ENCODE results near the gene LSS. TPM values are rescaled to one million over a fixed set of nuclear protein-coding genes. Genes with fewer than 3 reads are reported as not detected.
"Not testable (repeated sequence)": the region's sequence is repeated elsewhere in the genome, so short reads cannot be mapped to it uniquely, and the experiment has no call there.

The LSS gene
- total and polyA plus RNA-seq, 5 donors: 34.1 to 91.9 (median 77.6) TPM

DNA sequence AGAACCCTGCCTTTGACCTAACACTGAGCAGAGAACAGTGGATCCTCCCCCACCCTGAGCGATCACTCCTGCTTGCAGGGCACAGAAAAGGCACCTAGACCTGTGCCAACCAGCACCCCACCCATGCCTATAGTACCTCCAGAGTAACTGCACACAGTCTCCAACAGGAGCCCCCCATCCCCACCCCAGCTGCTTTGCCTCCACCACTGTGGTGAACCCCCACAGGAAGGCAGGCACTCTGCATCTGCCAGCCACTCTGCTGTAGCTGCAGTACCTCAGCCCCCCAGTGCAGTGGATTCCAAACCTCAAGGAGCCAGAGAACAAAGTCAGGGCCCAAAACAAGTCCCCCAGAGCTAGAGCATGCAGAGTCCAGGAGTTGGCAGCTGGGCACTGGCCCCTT lies 55.0 kb downstream of the LSS start:
- H3K27me3 ChIP-seq (ENCODE audit: control insufficient read depth, insufficient read depth): no peaks in the 10 kb centered on the region
- ATAC-seq (peak in 1 of 2 donors; percentile 18), DNase-seq (peak in 1 of 3 donors; percentile 19)
- H3K9me3 ChIP-seq (ENCODE audit: control insufficient read depth, low read length): no peaks in the 10 kb centered on the region
- no peak overlapping the region for H3K27ac ChIP-seq (ENCODE audit: low read length)
- no peak overlapping the region for H3K4me3 ChIP-seq (ENCODE audit: low read length)
- 95% methylated on average over 1 of the region's 1 CpG for WGBS
- intact Hi-C loops (cut with DNase I): no loop called here
- H3K4me1 ChIP-seq (ENCODE audit: control insufficient read depth, insufficient read depth, low read length): no peaks in the 10 kb centered on the region

DNA sequence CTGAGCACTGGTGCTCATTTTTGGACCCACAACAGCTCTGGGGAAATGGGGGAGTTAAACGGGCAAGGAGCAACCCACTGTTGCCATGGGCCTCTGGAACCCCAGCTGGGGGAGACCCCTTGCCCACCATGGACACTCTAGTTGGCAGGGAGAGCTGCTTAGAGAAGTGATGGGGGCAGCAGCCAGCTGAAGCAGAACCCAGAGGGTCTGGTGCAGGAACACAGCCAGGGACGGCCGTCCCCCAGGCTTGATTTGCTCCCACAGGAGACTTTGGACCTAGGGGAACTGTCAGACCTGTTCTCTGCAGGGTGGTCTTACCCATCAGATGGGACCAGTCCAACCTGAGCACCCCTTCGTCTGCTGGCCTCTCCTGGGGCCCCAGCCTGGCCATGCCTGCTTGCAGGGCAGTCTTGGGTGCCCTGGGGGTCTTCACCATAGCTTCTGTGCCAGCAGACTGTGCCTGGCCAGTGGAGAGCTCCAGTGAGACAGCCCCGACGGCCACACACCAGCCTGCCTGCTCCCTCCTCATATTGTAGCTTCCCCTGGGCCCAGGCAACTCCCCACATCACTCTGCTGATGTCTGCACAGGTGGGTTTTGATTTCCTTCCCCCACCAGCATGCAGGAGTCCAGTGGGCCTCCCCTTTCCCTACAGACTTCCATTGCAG lies 55.6 kb downstream of the LSS start:
- Histone ChIP-seq H3K4me3 (ENCODE audit: low read length) (no peak overlapping the region), H3K9me3 (ENCODE audit: control insufficient read depth, low read length) (no peaks in the 10 kb centered on the region), H3K27me3 (ENCODE audit: control insufficient read depth, insufficient read depth) (no peaks in the 10 kb centered on the region), H3K4me1 (ENCODE audit: control insufficient read depth, insufficient read depth, low read length) (no peaks in the 10 kb centered on the region), H3K27ac (ENCODE audit: low read length) (no peak overlapping the region)
- intact Hi-C loops (cut with DNase I): no loop called here
- peak in 1 of 2 donors; percentile 11 for ATAC-seq
- DNase-seq: peak in 1 of 3 donors; percentile 20
- 90% methylated on average over 6 of the region's 6 CpGs for WGBS

DNA sequence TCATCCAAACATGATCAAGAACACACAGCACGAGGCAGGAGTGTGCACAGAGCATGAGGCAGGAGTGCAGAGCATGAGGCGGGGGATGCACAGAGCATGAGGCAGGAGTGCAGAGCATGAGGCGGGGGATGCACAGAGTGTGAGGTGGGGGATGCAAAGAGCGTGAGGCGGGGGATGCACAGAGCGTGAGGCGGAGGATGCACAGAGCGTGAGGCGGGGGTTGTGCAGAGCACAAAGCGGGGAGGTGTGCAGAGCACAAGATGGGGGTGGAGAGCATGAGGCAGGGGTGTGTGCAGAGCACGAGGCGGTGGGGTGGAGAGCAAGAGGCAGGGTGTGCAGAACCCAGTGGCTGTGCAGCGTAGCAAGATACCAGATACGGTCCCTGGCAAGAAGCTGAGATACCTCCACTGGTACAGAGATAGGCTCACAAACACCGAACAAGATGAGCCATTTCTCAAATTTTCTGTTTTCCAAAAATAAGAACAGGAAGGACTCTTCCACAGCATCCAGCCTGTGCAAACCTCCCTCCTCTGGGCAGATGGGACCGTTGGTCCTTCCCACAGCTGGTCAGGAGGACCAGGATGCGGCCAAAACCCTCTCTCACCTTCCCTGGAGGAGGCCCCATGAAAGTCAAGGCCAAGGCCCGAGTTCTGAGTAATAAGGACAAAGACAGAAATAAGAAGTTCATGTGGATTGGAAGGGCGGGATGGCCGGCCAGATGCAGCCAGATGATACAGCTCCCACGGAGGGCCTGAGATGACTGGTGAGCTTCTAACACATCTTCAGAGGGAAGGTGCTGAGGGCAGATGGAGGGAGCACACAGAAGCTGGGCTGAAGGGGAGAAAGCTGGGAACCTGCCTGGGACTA lies 56.3 kb downstream of the LSS start:
- Histone ChIP-seq H3K27ac (ENCODE audit: low read length) (no peak overlapping the region), H3K27me3 (ENCODE audit: control insufficient read depth, insufficient read depth) (no peaks in the 10 kb centered on the region), H3K9me3 (ENCODE audit: control insufficient read depth, low read length) (no peaks in the 10 kb centered on the region), H3K4me3 (ENCODE audit: low read length) (no peak overlapping the region), H3K4me1 (ENCODE audit: control insufficient read depth, insufficient read depth, low read length) (no peaks in the 10 kb centered on the region)
- DNase-seq: peak in 2 of 3 donors; percentile 5 to 37
- intact Hi-C loops (cut with DNase I): no loop called here
- 87% methylated on average over 21 of the region's 21 CpGs for WGBS
- peak in 1 of 2 donors; percentile 40 for ATAC-seq

DNA sequence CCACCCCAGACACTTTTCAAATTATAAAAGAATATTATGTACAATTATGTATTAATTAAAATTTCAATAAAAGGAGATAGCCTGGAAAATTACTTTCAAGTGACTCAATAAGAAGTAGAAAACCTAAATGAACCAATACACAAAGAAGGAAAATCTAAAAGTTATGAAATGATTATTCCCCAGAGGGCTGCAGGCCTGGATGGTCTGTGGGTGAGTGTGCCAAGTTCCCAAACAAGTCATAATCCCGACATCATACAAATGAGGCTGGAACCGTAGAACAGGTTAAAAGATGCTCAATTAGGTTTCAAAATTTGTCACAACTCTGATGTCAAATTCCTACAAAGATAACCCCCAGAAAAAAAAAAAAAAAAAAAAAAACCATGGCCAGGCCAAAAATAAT lies 57.0 kb downstream of the LSS start:
- no peaks in the 10 kb centered on the region for H3K27me3 ChIP-seq (ENCODE audit: control insufficient read depth, insufficient read depth)
- H3K9me3 ChIP-seq (ENCODE audit: control insufficient read depth, low read length): no peaks in the 10 kb centered on the region
- WGBS: 42% methylated on average over 2 of the region's 2 CpGs
- intact Hi-C loops (cut with DNase I): no loop called here
- ATAC-seq (no peak), DNase-seq (peak in 1 of 3 donors; percentile 3)
- H3K4me1 ChIP-seq (ENCODE audit: control insufficient read depth, insufficient read depth, low read length): no peaks in the 10 kb centered on the region
- H3K4me3 ChIP-seq (ENCODE audit: low read length): no peak overlapping the region
- H3K27ac ChIP-seq (ENCODE audit: low read length): no peak overlapping the region

DNA sequence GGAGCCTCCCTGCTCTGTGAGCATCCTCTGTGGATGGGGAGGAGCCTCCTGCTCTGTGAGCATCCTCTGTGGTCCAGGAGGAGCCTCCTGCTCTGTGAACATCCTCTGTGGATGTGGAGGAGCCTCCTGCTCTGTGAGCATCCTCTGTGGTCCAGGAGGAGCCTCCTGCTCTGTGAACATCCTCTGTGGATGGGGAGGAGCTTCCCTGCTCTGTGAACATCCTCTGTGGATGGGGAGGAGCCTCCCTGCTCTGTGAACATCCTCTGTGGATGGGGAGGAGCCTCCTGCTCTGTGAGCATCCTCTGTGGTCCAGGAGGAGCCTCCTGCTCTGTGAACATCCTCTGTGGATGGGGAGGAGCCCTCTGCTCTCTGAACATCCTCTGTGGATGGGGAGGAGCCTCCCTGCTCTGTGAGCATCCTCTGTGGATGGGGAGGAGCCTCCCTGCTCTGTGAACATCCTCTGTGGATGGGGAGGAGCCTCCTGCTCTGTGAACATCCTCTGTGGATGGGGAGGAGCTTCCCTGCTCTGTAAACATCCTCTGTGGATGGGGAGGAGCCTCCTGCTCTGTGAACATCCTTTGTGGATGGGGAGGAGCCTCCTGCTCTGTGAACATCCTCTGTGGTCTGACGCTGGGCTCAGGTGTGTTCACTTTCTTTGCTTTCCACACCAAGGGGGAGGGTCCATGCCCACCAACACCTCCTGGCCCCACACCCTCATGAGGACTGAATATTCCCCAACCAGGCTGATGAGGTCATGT lies 58.0 kb downstream of the LSS start:
- peak in 1 of 3 donors; percentile 4 for DNase-seq
- H3K27me3 ChIP-seq (ENCODE audit: control insufficient read depth, insufficient read depth); H3K9me3 ChIP-seq (ENCODE audit: control insufficient read depth, low read length); H3K27ac ChIP-seq (ENCODE audit: low read length); H3K4me1 ChIP-seq (ENCODE audit: control insufficient read depth, insufficient read depth, low read length); intact Hi-C loops (cut with DNase I); H3K4me3 ChIP-seq (ENCODE audit: low read length); ATAC-seq: not testable (repeated sequence)
- WGBS: 85% methylated on average over 1 of the region's 1 CpG

DNA sequence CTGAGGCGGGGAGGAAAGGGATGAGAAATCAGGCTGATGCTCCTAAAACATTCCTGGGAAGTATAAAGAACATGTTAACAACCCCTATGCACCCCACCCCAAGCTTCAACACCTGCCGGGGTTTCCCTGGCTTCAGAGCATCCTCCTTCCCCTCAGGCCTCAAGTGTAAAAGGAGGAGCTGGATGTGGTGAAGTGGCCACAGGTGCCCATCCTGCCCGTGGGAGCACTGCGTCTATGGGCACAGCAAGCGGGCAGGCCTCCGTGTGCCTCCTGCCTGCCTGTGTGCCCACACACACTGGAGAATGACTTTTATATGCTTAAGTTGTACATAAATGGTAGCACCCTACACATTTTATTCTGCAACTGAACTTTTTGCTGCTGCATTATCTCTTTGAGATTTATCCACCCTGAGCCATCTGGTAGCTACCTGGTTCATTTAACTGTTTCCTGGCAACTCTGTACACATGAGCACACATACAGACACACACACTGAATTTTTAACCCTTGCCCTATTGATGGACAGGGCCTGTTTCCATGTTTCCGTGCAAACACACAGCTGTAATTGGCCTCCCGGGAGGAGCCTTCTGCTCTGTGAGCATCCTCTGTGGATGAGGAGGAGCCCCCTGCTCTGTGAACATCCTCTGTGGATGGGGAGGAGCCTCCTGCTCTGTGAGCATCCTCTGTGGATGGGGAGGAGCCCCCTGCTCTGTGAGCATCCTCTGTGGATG lies 59.8 kb downstream of the LSS start:
- Histone ChIP-seq H3K27ac (ENCODE audit: low read length) (no peak overlapping the region), H3K4me3 (ENCODE audit: low read length) (no peak overlapping the region), H3K27me3 (ENCODE audit: control insufficient read depth, insufficient read depth) (no peaks in the 10 kb centered on the region), H3K4me1 (ENCODE audit: control insufficient read depth, insufficient read depth, low read length) (no peaks in the 10 kb centered on the region), H3K9me3 (ENCODE audit: control insufficient read depth, low read length) (no peaks in the 10 kb centered on the region)
- ATAC-seq (no peak), DNase-seq (no peak)
- WGBS: 75% methylated on average over 8 of the region's 8 CpGs
- intact Hi-C loops (cut with DNase I): no loop called here

DNA sequence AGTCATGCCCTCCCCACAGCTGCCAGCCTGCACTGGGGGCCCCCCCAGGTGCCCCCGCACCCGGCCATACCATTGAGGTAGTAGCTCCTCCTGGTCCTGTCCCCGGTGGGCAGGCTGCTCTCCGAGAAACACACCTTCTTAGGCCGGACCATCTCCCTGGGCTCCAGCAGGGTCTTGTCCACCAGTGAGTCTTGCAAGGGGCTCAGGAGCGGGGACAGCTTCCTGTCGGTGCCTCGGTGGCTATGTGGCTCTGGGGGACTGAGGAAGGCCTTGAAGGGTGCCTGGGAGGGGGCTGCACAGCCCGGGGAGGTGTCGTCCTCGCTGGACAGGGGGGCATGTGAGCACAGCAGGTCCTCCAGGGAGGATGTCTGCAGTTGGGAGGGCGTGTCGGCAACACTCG lies 60.3 kb downstream of the LSS start:
- Histone ChIP-seq H3K27ac (ENCODE audit: low read length) (no peak overlapping the region), H3K4me3 (ENCODE audit: low read length) (no peak overlapping the region), H3K27me3 (ENCODE audit: control insufficient read depth, insufficient read depth) (no peaks in the 10 kb centered on the region), H3K4me1 (ENCODE audit: control insufficient read depth, insufficient read depth, low read length) (no peaks in the 10 kb centered on the region), H3K9me3 (ENCODE audit: control insufficient read depth, low read length) (no peaks in the 10 kb centered on the region)
- DNase-seq (peak in 2 of 3 donors; percentile 2 to 37), ATAC-seq (peak in 1 of 2 donors; percentile 26)
- 83% methylated on average over 14 of the region's 14 CpGs for WGBS
- intact Hi-C loops (cut with DNase I): no loop called here

DNA sequence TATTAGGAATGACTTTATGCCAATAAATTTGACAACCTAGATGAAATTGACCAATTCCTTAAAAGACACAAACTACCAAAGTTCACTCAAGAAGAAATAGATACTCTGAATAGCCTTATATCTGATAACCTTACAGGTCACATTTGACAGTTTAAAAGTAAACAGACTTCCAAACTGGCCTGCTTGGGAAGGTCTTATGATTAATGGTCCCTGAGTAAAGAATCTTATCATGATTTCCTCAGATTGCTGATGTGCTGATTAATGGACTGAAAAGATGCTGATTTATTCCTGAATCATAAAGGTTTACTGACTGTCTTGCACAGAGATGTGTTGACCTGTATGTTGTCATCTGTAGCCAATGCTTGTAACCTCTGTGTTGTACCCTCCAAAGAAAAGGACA lies 63.5 kb downstream of the LSS start:
- Histone ChIP-seq H3K4me3 (ENCODE audit: low read length) (no peak overlapping the region), H3K27ac (ENCODE audit: low read length) (no peak overlapping the region), H3K9me3 (ENCODE audit: control insufficient read depth, low read length) (no peaks in the 10 kb centered on the region), H3K4me1 (ENCODE audit: control insufficient read depth, insufficient read depth, low read length) (no peaks in the 10 kb centered on the region), H3K27me3 (ENCODE audit: control insufficient read depth, insufficient read depth) (no peaks in the 10 kb centered on the region)
- DNase-seq: no peak
- intact Hi-C loops (cut with DNase I): no loop called here
- ATAC-seq: no peak

DNA sequence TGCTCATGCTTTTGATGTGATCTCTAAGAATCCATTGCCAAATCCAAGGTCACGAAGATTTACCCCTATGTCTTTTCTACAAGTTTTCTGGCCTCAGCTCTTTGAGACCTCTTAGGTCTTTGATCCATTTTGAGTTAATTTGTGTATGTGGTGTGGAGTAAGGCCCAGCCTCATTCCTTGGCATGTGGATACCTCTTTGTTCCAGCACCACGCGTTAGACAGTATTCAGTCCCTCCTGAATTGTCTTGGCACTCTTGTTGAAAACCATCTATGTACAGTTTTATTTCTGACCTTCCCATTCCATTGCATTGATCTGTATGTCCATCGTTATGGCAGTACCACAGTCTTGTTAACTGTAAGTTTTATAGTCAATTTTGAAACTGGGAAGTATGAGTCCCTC lies 65.2 kb downstream of the LSS start:
- Histone ChIP-seq H3K27me3 (ENCODE audit: control insufficient read depth, insufficient read depth) (no peaks in the 10 kb centered on the region), H3K9me3 (ENCODE audit: control insufficient read depth, low read length) (no peaks in the 10 kb centered on the region), H3K4me1 (ENCODE audit: control insufficient read depth, insufficient read depth, low read length) (no peaks in the 10 kb centered on the region), H3K27ac (ENCODE audit: low read length) (no peak overlapping the region), H3K4me3 (ENCODE audit: low read length) (no peak overlapping the region)
- intact Hi-C loops (cut with DNase I): no loop called here
- 67% methylated on average over 4 of the region's 4 CpGs for whole genome bisulfite sequencing
- DNase-seq: no peak
- no peak for ATAC-seq

DNA sequence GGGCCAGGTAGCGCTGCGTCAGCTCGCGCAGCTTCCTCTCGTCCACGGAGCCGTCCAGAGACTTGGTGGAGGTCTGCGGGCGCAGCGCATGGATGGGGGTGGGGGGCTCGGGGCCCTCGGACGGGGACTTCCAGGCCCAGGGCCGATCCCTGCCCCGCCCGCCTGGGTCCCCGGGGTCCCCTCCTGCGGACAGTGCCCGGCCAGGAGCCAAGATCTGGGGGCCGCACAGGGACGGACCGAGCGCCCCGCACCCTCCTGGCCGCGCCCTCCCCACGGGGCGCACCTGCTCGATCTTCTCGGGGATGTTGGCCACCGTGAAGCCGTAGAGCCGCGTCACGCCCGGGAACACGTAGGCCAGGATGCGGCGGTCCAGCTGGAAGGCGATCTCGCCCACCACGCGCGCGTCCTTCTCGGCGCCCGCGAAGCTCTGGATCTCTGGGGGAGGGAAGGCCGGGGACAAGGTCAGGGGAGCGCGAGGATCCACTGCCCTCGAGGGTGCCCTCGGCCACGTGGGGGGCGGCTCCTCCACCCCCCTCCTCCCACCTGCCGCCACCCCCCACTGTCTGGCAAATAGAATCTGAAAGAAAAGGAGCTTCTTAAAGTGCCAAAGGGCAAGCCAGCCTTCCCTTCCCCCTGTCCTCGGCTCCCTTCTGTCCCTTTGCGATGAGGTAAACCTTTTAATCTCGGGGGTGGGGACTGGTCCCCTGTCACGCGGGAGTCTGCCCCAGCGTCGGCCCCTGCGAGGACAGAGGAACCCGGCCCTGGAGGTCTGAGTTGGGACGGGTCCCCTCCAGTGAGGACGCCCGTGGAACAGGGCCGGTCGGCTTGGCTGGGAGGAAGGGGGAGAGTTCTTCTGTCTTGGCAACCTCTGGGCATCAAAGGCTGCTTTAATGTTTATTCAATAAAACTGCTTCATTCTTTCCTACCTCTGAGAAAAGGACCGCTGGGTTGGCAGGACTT lies 66.7 kb downstream of the LSS start:
- intact Hi-C loops (cut with DNase I): no loop called here
- Histone ChIP-seq H3K9me3 (ENCODE audit: control insufficient read depth, low read length) (no peaks in the 10 kb centered on the region), H3K4me1 (ENCODE audit: control insufficient read depth, insufficient read depth, low read length) (no peaks in the 10 kb centered on the region), H3K4me3 (ENCODE audit: low read length) (no peak overlapping the region), H3K27ac (ENCODE audit: low read length) (no peak overlapping the region), H3K27me3 (ENCODE audit: control insufficient read depth, insufficient read depth) (no peaks in the 10 kb centered on the region)
- 68% methylated on average over 72 of the region's 72 CpGs for WGBS
- DNase-seq (peak; percentile 16 to 53 (median 38)), ATAC-seq (no peak)

Data from right cardiac atrium (tissue), 5 donors.